CD14-positive monocyte (primary cell): ENCODE measurements around the gene COPS3. TPM values are rescaled to one million over a fixed set of nuclear protein-coding genes. Genes with fewer than 3 reads are reported as not detected.
A peak's percentile ranks its signal among the peaks of the same experiment; 100 is the strongest.

Experiments
- DNase-seq, 3 donors: peaks; one replicate each; pipeline ENCODE4 v3.0.0-alpha.2; 2011 to 2022
- H2AFZ ChIP-seq: 2 replicates; pipeline ENCODE4 v1.6.0; 2012; ENCODE audit warnings: mild to moderate bottlenecking, low read depth, low read length, inconsistent platforms; ENCODE audit not compliant: insufficient read depth, poor library complexity, severe bottlenecking
- H3K27ac ChIP-seq, 2 donors: 1 replicate in 1 of 2; 2 replicates in 1 of 2; pipeline ENCODE4 v1.5.1; 2012 to 2013; ENCODE audit warnings: low read length in 2 of 2, control low read depth in 1 of 2, inconsistent platforms in 1 of 2, low read depth in 1 of 2, mild to moderate bottlenecking in 1 of 2
- H3K27me3 ChIP-seq, 2 donors: one replicate each; pipeline versions ENCODE4 v1.6.0 to v1.6.1; 2011 to 2013; ENCODE audit warnings: low read length in 2 of 2; ENCODE audit not compliant: control insufficient read depth in 2 of 2, insufficient read depth in 2 of 2
- H3K36me3 ChIP-seq, 2 donors: replicated peaks in 1 of 2; 1 replicate in 1 of 2; 2 replicates in 1 of 2; pipeline versions ENCODE4 v1.5.1 to v1.6.1; 2012 to 2013; ENCODE audit warnings: low read length in 2 of 2, control low read depth in 1 of 2, inconsistent platforms in 1 of 2, mild to moderate bottlenecking in 1 of 2; ENCODE audit not compliant: insufficient read depth in 2 of 2, control insufficient read depth in 1 of 2
- H3K4me1 ChIP-seq, 2 donors: 1 replicate in 1 of 2; 2 replicates in 1 of 2; pipeline versions ENCODE4 v1.5.1 to v1.6.1; 2012 to 2013; ENCODE audit warnings: low read length in 2 of 2, control low read depth in 1 of 2, inconsistent platforms in 1 of 2, mild to moderate bottlenecking in 1 of 2, moderate library complexity in 1 of 2; ENCODE audit not compliant: insufficient read depth in 2 of 2, control insufficient read depth in 1 of 2
- H3K4me2 ChIP-seq: replicated peaks from 2 replicates; pipeline ENCODE3; 2012; ENCODE audit warnings: low read length, moderate library complexity, mild to moderate bottlenecking; ENCODE audit not compliant: poor library complexity, severe bottlenecking; ENCODE audit errors: extremely low read depth
- H3K4me3 ChIP-seq, 3 experiments: fragments of 200-600 bp in 1 of 3; sonication (generic) in 1 of 3; replicated peaks in 1 of 3; 1 replicate in 2 of 3; 2 replicates in 1 of 3; pipeline ENCODE4 v1.5.1; 2011 to 2013; ENCODE audit warnings: low read length in 3 of 3, mild to moderate bottlenecking in 3 of 3, control low read depth in 2 of 3, low read depth in 2 of 3, inconsistent platforms in 1 of 3, moderate library complexity in 1 of 3
- H3K79me2 ChIP-seq: 2 replicates; pipeline ENCODE4 v1.6.0; 2012; ENCODE audit warnings: mild to moderate bottlenecking, control low read depth, inconsistent platforms, low read length, moderate library complexity; ENCODE audit not compliant: insufficient read depth
- H3K9ac ChIP-seq: 2 replicates; pipeline ENCODE4 v1.6.0; 2017; ENCODE audit warnings: low read length, mild to moderate bottlenecking; ENCODE audit not compliant: insufficient read depth, poor library complexity, severe bottlenecking
- H3K9me3 ChIP-seq, 2 donors: replicated peaks in 1 of 2; 1 replicate in 1 of 2; 2 replicates in 1 of 2; pipeline versions ENCODE4 v1.5.1 to v1.6.1; 2012 to 2013; ENCODE audit warnings: low read length in 2 of 2, control low read depth in 1 of 2; ENCODE audit not compliant: control insufficient read depth in 1 of 2, insufficient read depth in 1 of 2
- H4K20me1 ChIP-seq: 2 replicates; pipeline ENCODE4 v1.6.0; 2012; ENCODE audit warnings: mild to moderate bottlenecking, low read length, control low read depth, moderate library complexity; ENCODE audit not compliant: insufficient read depth
- H3K27ac Mint-ChIP-seq, 7 donors: one replicate each; pipeline ENCODE4 v1.8.0; 2020; ENCODE audit warnings: mild to moderate bottlenecking in 7 of 7, mixed read lengths in 7 of 7, moderate library complexity in 6 of 7, inconsistent platforms in 2 of 7
- H3K27me3 Mint-ChIP-seq, 3 donors: one replicate each; pipeline ENCODE4 v1.8.0; 2021 to 2022; ENCODE audit warnings: low read depth in 3 of 3, mild to moderate bottlenecking in 3 of 3, mixed read lengths in 3 of 3, moderate library complexity in 3 of 3, inconsistent platforms in 1 of 3
- H3K36me3 Mint-ChIP-seq, 2 donors: one replicate each; pipeline ENCODE4 v1.8.0; 2020; ENCODE audit warnings: mixed read lengths in 2 of 2, inconsistent platforms in 1 of 2, mild to moderate bottlenecking in 1 of 2
- H3K4me1 Mint-ChIP-seq: one replicate; pipeline ENCODE4 v1.8.0; 2020; ENCODE audit warnings: mild to moderate bottlenecking, mixed read lengths
- H3K4me3 Mint-ChIP-seq, 2 donors: one replicate each; pipeline ENCODE4 v1.8.0; 2020; ENCODE audit warnings: mild to moderate bottlenecking in 2 of 2, mixed read lengths in 2 of 2, moderate library complexity in 1 of 2
- H3K9me3 Mint-ChIP-seq, 7 donors: one replicate each; pipeline ENCODE4 v1.8.0; 2020 to 2022; ENCODE audit warnings: mixed read lengths in 7 of 7, mild to moderate bottlenecking in 6 of 7, moderate library complexity in 6 of 7, inconsistent platforms in 2 of 7
- WGBS: methylation state at CpG from one replicate; pipeline ENCODE4 v1.1.5; 2013; ENCODE audit warnings: missing lambda C conversion rate; ENCODE audit not compliant: insufficient coverage; 5-methylcytosine and 5-hydroxymethylcytosine counted together
- intact Hi-C, 2 donors: fragments of 100-400 bp; cut with micrococcal nuclease; formaldehyde crosslinking; loops; one replicate each; pipeline versions ENCODE4 v1.15.0 to v1.15.1; 2023
- polyA plus RNA-seq, 3 donors: library from polyadenylated mRNA; depleted of rRNA in 1 of 3; unstranded in 2 of 3; stranded (reverse) in 1 of 3; fragments of 300-500 nt in 2 of 3; fragments of >200 nt in 1 of 3; fragmentation: Illumina TruSeq in 2 of 3; gene quantifications; 1 replicate in 2 of 3; 2 replicates in 1 of 3; pipeline ENCODE4 v1.2.3, GENCODE V29; 2012 to 2021
- TF ChIP-seq, protein P1 (sequence below): fragments of 200-600 bp; IDR thresholded peaks from one replicate; pipeline ENCODE4 v1.8.0; 2022; ENCODE audit warnings: antibody characterized with exemption, mild to moderate bottlenecking

The COPS3 gene
- polyA plus RNA-seq, 3 donors = 47.6 to 122 (median 117) TPM

DNA sequence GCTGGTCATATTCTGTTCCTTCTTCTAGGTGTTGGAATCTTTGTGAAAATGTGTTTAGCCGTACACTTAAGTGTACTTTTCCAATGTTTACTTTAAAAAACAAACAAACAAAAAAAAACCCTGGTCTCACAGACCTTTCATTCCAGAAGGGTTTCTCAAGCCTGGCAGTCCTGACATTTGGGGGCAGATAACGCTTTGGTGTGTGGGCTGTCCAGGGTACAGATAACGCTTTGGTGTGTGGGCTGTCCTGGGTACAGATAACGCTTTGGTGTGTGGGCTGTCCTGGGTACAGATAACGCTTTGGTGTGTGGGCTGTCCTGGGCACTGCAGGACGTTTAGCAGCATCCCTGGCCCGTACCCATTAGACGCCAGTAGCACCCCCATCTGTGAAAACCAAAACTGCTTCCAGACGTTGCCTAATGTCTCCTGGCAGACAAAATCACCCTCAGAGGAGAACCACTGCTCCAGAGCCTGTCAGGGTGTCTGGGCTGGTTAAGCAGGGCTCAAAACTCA, 28.8 kb downstream of the COPS3 start:
- Mint-ChIP-seq H3K9me3 (no peaks in the 10 kb centered on the region), H3K36me3 (peaks cover 70 to 95% of the 10 kb centered on the region in 2 donors), H3K27me3 (no peaks in the 10 kb centered on the region), H3K27ac (no peak overlapping the region), H3K4me1 (no peaks in the 10 kb centered on the region), H3K4me3 (no peak overlapping the region)
- no peaks in the 10 kb centered on the region for H3K27me3 ChIP-seq
- intact Hi-C loops = no loop called here
- no peaks in the 10 kb centered on the region for H4K20me1 ChIP-seq
- no peak overlapping the region for H3K4me3 ChIP-seq
- WGBS = 83% methylated on average over 7 of the region's 9 CpGs
- DNase-seq = no peak
- peaks cover 72 to 92% of the 10 kb centered on the region in 2 donors for H3K36me3 ChIP-seq
- H3K27ac ChIP-seq = no peak overlapping the region
- no peak overlapping the region for H3K9ac ChIP-seq
- no peak overlapping the region for H3K4me2 ChIP-seq
- no peaks in the 10 kb centered on the region for H3K4me1 ChIP-seq
- no peaks in the 10 kb centered on the region for H3K79me2 ChIP-seq
- TF ChIP-seq, protein P1, sequence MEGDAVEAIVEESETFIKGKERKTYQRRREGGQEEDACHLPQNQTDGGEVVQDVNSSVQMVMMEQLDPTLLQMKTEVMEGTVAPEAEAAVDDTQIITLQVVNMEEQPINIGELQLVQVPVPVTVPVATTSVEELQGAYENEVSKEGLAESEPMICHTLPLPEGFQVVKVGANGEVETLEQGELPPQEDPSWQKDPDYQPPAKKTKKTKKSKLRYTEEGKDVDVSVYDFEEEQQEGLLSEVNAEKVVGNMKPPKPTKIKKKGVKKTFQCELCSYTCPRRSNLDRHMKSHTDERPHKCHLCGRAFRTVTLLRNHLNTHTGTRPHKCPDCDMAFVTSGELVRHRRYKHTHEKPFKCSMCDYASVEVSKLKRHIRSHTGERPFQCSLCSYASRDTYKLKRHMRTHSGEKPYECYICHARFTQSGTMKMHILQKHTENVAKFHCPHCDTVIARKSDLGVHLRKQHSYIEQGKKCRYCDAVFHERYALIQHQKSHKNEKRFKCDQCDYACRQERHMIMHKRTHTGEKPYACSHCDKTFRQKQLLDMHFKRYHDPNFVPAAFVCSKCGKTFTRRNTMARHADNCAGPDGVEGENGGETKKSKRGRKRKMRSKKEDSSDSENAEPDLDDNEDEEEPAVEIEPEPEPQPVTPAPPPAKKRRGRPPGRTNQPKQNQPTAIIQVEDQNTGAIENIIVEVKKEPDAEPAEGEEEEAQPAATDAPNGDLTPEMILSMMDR = no peak
- no peak overlapping the region for H2AFZ ChIP-seq
- no peaks in the 10 kb centered on the region for H3K9me3 ChIP-seq

DNA sequence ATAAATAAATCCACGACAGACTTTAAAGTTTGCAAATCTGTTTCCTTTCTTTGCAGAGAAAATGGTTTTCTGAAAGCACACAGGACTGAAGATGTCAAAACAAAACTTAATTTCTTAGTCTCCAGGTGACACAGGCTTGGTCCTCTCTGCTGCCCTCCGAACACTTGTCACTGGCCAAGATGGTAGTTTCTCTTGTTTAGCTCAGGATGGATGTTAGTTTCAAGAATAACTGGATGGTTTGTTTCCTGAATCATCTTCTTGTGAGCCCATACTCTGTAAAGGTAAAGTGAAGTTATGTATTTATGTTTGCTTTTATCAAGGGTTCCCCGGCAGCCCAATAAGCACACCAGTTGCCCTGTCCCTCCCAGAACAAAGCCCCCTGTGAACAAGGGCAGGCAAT, 34.2 kb downstream of the COPS3 start:
- Mint-ChIP-seq H3K27me3 (no peaks in the 10 kb centered on the region), H3K36me3 (peaks cover 44 to 66% of the 10 kb centered on the region in 2 donors), H3K4me1 (no peaks in the 10 kb centered on the region), H3K9me3 (no peaks in the 10 kb centered on the region), H3K27ac (peak overlapping the region in 3 of 7 donors; percentile 11 to 33 (median 32)), H3K4me3 (no peak overlapping the region)
- intact Hi-C loops = no loop called here
- Histone ChIP-seq H3K4me3 (no peak overlapping the region), H3K36me3 (peaks cover 53 to 64% of the 10 kb centered on the region in 2 donors), H4K20me1 (no peaks in the 10 kb centered on the region), H2AFZ (no peak overlapping the region), H3K9ac (no peak overlapping the region), H3K4me1 (no peaks in the 10 kb centered on the region), H3K27me3 (no peaks in the 10 kb centered on the region), H3K27ac (no peak overlapping the region), H3K4me2 (no peak overlapping the region), H3K79me2 (no peaks in the 10 kb centered on the region), H3K9me3 (no peaks in the 10 kb centered on the region)
- DNase-seq = no peak
- TF ChIP-seq, protein P1 = no peak
- 100% methylated on average over 1 of the region's 3 CpGs for WGBS
